Hematopoietic multipotent progenitor cell (in vitro differentiated cells): ENCODE measurements around the gene RUNX3. TPM values are rescaled to one million over a fixed set of nuclear protein-coding genes. Genes with fewer than 3 reads are reported as not detected.
A peak's percentile ranks its signal among the peaks of the same experiment; 100 is the strongest.
"Not testable (repeated sequence)": the region's sequence is repeated elsewhere in the genome, so short reads cannot be mapped to it uniquely, and the experiment has no call there.

Source experiments
- DNase-seq, 3 donors: peaks; one replicate each; pipeline ENCODE4 v3.0.0-alpha.2; 2011 to 2015; ENCODE audit warnings: low read depth in 2 of 3, low spot score in 2 of 3
- total RNA-seq: library from RNA; depleted of rRNA; stranded (reverse); fragments of >200 nt; gene quantifications from one replicate; pipeline ENCODE4 v1.2.3, GENCODE V29; 2012

Gene RUNX3
- total RNA-seq, 1 donor, result 22.9 TPM

DNA sequence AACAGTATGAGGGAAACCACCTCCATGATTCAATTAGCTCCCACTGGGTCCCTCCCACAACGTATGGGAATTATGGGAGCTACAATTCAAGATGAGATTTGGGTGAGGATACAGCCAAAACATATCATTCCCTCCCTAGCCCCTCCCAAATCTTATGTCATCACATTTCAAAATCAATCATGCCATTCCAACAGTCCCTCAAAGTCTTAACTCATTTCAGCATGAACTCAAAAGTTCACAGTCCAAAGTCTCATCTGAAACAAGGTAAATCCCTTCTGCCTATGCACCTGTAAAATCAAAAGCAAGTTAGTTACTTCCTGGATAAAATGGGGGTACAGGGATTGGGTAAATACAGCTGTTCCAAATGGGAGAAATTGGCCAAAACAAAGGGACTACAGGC is 38.7 kb downstream of the RUNX3 start:
- not testable (repeated sequence) for DNase-seq

DNA sequence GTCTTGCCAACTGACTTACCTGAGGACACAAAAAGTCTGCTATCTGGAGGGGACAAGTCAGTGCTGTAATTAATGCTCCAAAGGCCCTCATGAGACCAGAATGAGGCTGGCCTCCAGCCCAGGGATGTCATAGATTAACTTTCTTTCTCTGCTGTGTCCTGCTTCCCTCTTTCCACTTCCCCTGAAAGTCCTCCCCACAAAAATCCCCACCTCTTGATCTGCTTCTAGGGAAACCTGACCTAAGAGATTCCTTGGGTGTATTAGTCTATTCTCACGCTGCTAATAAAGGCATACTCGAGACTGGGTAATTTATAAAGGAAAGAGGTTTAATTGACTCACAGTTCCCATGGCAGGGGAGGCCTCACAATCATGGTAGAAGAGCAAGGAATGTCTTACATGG is 39.2 kb downstream of the RUNX3 start:
- DNase-seq, result no peak

DNA sequence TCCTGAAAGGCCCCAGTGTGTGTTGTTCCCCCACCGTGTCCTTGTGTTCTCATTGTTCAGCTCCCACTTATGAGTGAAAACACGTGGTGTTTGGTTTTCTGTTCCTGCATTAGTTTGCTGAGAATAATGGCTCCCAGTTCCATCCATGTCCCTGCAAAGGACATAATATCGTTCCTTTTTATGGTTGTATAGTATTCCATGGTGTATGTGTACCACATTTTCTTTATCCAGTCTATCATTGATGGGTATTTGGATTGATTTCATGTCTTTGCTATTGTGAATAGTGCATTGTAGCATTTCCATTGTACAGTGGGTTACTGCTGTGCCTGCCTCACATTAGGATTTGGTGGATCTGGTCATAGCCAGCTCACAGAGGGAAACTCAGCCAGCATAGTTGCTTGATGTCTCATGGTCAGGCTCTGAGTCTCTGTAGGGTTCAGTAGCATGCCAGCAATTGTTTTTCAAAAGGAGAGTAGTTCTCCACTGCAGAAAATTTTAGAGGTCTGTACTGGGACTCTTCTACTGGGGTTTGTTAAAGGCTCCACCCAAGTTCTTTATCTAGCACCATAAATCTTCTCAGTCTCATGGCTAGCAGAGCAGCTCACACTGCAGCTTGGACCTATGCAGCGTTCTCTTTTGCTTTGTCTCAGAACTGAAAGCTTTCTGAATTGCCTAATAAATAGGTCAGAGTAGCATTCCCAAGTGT is 41.0 kb downstream of the RUNX3 start:
- no peak for DNase-seq

DNA sequence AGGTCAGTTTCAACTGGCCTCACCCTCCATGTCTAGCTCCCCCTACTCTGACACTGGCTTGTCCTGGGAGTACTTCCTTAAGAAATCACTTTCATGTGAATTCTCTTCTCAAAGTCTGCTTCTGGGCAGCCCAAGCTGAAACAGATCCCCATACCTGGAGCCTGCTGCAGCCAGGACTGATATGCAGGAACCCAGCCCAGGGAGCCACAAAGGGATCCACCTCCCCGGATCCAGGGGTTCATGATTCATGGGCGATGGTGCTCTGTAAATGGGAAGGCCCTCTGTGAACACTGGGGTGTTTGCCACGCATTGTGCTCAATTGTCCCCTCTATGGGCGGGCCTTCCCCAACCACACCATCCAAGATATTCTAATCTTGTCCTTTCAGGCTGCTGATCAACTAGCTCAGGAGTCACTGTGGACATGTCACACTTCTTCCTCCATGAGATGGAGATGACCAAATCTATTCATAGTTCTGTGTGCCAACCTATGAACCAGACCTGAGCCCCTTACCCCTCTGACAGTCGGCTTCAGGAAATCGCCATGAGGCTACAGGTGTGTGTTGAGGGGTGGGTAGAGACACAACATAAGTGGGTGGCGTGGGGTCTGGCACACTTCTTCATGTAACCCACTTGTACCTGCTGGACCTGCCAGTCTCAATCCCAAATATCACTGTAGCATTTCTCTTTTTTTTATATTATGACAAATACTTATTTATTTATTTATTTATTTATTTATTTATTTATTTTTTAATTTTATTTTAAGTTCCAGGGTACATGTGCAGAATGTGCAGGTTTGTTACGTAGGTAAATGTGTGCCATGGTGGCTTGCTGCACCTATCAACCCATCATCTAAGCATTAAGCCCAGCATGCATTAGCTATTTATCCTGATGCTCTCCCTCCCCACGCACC is 41.8 kb downstream of the RUNX3 start:
- no peak for DNase-seq

DNA sequence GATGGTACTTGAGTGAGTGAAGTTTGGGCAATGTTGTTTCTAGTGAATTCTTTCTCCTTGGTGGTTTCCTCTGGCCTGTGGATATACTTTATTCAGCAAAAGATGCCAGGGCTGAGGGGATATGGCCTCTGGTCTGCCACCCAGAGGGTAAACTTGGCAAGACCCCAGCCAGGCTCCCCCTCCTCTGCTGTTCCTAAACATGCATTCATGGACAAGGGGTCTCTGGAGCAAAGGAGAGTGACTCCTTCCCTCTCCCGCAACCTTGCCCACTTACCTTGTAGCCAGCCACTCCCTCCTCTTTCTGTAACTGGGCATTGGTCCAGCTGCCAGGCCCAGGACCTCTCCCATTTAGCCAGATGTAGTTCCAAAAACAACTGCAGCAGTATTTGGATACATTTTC is 43.8 kb downstream of the RUNX3 start:
- DNase-seq, result no peak

DNA sequence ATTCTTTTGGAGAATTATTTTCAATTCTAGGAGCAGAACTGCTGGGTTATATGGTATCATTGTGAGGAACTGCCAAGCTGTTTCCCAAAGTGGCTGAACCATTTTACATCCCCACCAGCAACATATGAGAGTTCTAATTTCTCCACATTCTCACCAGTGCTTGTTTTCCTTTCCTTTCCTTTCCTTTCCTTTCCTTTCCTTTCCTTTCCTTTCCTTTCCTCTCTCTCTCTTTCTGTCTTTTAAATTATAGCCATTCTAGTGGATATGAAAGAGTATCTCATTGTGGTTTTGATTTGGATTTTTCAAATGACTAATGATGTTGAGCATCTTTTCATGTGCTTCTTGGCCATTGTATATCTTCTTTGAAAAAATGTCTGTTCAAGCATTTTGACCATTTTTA is 45.3 kb downstream of the RUNX3 start:
- no peak for DNase-seq

DNA sequence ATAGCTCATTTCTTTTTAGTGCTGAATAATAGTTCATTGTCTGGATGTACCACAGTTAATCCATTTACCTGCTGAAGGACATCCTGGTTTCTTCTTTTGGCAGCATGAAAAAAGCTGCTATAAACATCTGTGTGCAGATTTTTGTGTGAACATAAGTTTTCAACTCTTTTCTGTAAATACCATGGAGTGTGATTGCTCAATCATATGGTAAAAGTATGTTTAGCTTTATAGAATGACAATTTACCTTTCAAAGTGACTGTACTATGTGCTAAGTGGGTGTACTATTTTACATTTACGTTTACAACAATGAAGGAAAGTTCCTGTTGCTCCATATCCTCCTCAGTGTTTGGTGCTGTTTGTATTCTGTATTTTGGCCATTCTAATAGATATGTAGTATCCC is 49.0 kb downstream of the RUNX3 start:
- no peak for DNase-seq

DNA sequence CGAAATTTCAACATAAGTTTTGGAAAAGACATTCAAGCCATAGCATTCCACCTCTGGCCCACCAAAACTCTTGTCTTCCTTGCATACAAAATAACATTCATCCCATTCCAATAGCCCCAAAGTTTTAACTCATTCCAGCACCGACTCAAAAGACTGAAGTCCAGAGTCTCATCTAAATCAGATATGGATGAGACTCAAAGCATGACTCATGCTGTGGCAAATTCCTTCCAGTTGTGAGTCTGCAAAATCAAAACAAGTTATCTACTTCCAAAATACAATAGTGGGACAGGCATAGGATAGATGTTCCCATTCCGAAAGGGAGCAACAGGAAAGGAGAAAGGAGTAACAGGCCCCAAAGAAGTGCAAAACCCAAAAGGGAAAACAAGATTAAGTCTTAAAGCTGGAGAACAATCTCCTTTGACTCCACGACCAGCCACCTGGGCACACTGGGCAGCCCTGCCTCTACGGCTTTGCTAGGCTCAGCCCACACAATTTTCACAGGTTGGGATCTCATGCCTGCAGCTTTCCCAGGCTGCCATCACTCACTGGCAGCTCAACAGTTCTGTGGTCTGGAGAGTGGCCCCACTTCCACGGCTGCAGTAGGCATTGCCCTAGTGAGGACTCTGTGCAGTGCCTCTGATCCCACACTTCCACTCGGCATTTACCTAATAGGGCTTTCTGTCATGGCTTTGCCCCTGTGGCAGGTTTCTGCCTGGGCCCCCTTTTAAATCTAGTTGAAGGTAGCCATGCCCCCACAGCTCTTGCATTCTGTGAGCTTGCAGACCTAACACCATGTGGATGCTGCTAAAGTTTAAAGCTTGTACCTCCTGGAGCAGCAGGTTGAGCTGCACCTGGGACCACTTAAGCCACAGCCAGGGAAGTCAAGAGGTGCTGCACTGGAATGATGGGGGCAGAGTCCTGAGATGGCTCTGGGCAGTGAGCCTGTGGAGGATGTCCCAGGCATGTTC is 51.0 kb downstream of the RUNX3 start:
- no peak for DNase-seq

DNA sequence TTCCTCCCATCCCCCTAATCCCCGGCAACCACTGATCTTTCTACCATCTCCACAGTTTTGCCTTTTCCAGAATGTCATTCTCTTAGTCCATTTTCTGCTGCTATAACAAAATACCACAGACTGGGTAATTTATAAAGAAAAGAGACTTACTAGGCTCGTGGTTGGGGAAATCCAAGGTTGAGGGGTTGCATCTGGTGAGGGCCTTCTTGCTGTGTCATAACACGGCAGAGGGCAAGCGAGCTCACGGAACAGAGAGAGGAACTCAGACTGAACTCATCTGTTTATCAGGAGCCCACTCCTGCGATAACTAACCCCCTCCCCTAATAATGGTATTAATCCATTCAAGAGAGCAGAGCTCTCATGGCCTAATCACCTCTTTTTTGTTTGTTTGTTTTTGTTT is 52.0 kb downstream of the RUNX3 start:
- peak in 1 of 3 donors; percentile 28 for DNase-seq

DNA sequence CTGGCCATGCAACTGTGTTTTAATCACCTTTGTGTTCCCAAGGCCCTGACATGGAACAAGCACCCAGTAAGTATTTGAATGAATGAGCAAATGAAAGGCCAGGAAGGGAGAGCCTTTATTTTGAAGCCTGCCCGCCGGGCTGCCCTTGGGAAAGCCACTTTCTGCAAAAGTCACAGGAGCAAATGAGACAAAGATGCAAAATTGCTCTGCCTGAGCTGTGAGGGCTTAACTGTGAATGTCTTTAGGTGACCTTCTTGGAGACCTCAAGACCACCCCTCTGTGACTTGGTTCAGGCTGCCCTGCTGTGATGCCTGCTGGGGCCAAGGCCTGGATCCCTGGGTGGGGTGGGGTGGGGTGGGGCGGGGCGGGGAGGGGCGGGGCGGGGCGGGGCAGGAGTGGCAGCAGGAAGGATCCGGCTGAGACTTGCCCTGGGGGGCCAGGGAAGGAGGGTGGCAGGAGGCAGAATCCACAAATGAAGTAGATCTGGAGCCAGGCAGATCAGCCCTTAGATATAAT is 54.0 kb downstream of the RUNX3 start:
- DNase-seq, result no peak

DNA sequence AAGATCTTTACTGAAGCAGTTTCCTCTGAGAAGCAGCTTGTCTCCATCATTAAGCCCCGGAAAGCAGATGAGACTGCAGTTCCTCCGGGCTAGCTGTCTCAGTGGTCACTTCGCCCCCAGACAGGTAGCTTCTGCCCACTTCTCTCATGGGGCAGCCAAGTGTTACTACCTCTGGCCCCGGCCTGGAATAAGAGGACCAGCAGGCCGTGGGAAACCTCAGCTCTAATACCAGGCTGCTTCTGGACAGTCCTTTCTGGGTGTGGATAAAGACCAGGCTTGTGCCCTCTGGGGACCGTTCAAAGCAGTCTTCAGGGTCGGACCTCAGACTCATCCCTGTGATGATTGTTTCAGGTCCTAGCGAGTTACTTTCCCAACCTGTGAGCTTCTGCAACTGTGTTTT is 54.8 kb downstream of the RUNX3 start:
- DNase-seq, result no peak

DNA sequence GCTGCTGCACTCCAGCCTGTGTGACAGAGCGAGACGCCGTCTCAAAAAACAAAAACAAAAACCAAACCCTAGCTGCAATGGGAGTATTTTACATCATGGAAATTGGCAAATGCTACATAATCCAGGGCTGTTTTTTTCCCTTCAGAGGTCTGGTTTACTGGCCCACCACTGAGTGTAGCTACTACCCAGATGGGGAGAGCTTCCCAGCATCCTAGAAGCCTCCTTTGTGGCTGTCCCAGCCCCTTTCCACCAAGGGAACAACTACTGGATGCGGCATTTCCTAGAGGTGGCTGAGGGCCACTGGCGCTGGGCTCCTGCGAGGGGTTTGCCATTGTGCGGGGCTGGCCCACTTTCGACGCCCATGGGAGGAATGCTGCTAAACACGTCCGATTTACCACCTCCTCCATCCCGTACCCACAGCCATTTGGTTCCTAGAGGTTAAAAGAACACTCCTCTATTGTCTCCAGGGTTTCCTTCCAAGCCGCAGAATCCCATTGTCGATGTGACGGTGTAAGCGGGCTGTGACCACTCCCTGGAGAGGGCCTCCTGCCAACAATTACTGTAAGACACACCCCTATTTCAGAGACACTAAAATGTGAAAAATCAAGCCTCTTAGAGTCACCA is 55.4 kb downstream of the RUNX3 start:
- no peak for DNase-seq

DNA sequence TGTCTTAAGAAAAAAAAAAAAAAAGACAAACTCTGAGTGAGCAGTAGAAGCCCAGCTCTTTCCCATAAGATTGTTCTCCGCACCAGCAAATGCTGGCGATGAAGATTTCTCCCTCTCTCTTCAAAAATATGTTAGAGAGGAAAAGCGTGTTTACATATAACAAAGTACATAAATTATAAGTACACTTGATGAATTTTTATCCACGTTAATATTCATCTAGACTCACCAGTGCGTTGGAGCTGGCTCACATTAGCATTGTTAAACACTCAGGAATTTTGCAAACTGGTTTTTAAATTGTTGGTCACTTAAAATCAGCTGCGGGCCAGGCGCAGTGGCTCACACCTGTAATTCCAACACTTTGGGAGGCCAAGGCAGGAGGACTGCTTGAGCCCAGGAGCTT is 56.0 kb downstream of the RUNX3 start:
- no peak for DNase-seq

DNA sequence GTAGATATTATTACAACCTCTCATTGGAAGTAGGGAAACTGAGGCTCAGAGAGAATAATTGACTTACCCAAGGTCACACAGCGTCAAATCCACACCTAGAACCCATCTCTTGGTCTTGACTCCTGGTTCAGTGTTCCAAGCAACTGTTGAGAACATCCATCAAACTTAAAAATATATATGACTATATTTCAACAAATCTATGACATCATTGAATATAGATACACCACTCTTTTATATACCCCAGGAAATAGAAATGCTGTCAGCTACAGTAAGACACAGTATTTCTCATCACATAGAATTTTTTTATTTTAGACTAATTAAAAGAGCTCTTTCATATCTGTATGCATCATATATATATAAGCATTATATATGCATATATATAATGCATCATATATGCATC is 56.9 kb downstream of the RUNX3 start:
- DNase-seq, result no peak

DNA sequence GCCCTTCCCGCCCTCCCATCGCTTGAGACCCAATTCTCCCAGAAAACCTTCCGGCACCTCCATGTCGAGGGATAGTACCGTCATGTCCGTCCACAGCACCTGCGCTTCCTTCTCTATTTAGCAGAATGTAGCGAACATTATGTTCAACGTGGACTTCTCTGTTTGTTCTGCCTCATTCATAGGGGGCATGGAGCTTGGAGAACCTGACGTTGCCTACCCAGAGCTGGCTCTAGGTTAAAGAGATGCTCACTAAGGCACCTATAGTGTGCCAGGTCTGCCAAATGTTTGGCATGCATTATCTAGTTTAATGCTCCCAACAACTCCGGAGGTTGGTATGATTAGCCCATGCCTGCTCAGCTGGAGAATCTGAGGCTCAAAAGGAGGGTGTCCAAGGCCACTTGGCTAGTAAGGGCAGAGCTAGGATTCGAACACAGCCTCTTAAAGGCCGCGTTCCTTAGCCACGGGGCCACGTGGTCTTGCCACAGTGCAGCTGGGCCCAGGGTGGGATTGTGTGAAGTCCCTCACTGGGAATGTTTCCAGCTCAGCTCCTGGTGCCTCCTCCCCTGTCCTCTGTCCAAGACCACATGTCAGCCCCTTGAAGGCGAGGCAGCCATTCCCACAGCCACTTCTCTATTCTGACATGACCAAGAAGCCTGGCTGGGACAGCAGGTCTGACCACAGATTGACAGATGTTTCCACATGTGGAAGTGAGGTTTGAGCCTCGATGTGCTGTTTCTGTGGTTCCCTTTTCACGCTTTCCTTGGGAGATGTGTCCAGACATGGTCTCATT is 57.8 kb downstream of the RUNX3 start:
- peak in 2 of 3 donors; percentile 83 to 92 for DNase-seq

DNA sequence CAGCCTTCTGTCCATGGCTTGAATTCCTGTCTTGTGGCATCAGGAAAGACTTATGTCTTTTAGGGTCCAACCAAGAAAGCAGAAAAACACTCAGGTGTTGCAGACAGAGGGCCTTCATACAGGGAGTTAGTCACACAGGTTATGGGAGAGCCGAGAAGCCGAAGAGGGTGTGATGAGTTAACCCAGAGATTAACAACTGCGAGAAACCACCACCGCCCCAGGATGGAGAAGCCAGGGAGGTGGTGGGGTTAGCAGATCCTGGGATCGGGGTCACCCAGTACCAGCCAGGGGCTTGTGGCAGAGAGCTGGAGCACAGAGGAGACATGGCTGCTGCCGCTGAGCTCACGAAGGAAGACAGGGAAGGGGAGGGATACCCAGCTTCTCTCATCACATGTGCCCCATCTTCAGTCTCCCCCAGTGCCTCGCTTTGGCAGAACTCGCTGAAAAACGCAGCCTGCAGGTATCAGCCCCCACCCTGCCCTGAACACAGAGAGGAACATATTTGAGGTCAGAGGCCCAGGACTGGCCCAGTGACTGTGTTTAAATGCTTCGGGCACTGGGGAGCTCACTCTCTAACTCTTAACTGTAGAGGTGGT is 58.7 kb downstream of the RUNX3 start:
- DNase-seq, result no peak

DNA sequence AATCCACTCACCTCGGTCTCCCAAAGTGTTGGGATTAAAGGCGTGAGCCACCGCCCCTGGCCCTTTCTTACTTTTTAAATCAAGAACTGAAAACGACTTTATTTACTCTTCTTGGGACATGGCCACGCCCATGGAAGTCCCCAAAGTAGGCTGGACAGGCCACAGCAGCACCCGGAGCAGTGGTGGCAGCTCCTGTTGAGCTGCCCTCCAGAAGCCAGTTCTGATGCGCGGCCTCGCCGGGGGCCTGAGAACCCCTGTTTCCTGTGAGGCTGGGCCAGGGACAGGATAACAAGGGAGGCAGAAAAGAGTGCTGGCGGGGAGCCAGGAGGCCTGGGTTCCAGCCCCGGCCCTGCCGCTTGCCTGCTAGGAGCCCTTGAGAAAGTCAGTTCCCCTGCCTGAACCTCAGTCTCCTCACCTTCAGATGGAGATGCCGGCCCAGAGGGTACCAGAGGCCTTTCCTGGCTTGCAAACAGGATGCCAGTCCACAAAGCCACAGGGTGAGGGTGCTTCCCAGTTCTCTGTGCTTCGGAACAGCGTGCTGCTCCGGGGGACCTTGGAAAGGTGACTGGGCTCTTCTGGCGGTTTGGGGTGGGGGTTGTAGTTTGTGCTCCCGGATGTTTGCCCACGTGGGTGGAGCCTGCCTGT is 59.4 kb downstream of the RUNX3 start:
- DNase-seq, result peak in 1 of 3 donors; percentile 53

DNA sequence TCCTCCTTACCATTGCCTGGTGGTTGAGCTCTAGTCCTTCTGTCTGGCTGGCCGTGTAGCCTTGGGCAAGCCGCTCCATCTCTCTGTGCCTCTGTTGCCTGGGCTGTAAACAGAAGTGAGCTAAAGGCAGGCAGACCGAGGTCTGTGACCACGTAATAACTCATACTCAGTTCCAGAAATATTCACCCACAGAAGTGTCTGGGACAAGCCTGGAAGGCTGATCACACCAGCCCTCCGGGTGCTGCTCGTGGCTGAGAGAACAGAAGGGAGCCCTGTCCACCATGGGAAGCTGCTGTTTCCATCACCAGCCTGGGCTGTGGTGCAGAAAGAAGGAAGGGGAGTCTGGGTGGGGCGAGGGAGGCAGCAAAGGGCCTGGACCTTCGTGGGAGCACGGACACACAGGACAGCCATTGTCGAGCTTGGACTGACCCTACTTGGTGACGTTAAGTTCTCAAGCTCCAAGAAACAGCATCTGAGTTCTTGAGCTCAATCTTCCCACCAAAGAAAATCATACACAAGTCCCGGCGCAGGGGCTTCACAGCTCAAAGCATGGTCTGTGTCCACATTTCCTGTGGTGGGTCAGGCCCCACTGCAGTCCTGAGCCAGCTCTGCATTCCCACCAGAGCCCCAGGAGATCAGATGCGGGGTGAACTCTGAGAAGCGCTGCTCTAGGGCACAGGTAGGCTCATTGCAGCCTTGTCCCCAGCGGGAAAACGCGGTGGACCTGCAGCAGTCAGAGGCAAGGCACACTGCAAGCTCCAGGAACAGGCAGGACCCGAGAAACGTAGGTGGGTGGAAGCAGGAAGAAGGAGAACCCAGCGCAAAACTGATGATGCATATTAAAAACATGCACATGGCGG is 61.8 kb downstream of the RUNX3 start:
- no peak for DNase-seq
